ENCODE results near the gene DAPK1.
"Not testable (repeated sequence)": the region's sequence is repeated elsewhere in the genome, so short reads cannot be mapped to it uniquely, and the experiment has no call there.

DAPK1 gene

DNA sequence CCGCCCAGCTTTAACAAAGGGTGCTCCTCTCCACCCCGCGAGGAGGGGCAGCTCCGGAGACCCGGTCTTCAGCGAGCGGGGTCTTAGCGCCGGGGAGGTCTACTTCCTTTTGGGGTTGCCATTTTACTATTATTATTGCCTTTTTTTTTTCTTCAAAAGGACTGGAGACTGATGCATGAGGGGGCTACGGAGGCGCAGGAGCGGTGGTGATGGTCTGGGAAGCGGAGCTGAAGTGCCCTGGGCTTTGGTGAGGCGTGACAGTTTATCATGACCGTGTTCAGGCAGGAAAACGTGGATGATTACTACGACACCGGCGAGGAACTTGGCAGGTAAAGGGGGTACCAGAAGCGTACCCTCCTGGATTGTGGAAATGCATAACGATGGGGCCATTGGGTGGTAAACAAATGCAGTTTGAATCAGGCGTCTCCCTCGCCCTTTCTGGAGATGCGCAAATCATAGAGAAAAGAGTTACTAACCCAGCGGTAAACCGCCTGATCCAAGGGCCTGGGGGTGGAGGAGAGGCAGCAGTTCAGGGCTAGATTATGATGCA lies 1.2 kb downstream of the DAPK1 start:
- H3K4me3 ChIP-seq (ENCODE audit: low read depth in 1 of 2, low read length in 2 of 2), result peak overlapping the region; percentile 74 to 91
- peak overlapping the region; percentile 65 for H3K27ac ChIP-seq (ENCODE audit: low read length)
- H3K9me3 ChIP-seq (ENCODE audit: control insufficient read depth in 1 of 2, low read length in 2 of 2), result no peaks in the 10 kb centered on the region
- H3K4me1 ChIP-seq (ENCODE audit: control insufficient read depth in 1 of 2, insufficient read depth in 2 of 2, low read length in 2 of 2), result peaks cover 7 to 38% of the 10 kb centered on the region in 2 donors
- H3K36me3 ChIP-seq (ENCODE audit: control insufficient read depth in 1 of 2, insufficient read depth in 2 of 2, low read length in 2 of 2), result no peaks in the 10 kb centered on the region
- H3K27me3 ChIP-seq (ENCODE audit: low read depth, low read length), result no peaks in the 10 kb centered on the region

GRCh38 chr9:87499424-87500017 lies 1.9 kb downstream of the DAPK1 start:
- Histone ChIP-seq H3K4me1 (ENCODE audit: control insufficient read depth in 1 of 2, insufficient read depth in 2 of 2, low read length in 2 of 2) (peaks cover 7 to 38% of the 10 kb centered on the region in 2 donors), H3K27me3 (ENCODE audit: low read depth, low read length) (no peaks in the 10 kb centered on the region), H3K36me3 (ENCODE audit: control insufficient read depth in 1 of 2, insufficient read depth in 2 of 2, low read length in 2 of 2) (no peaks in the 10 kb centered on the region), H3K9me3 (ENCODE audit: control insufficient read depth in 1 of 2, low read length in 2 of 2) (no peaks in the 10 kb centered on the region), H3K27ac (ENCODE audit: low read length) (peak overlapping the region; percentile 65), H3K4me3 (ENCODE audit: low read depth in 1 of 2, low read length in 2 of 2) (peak overlapping the region; percentile 74 to 91)

DNA sequence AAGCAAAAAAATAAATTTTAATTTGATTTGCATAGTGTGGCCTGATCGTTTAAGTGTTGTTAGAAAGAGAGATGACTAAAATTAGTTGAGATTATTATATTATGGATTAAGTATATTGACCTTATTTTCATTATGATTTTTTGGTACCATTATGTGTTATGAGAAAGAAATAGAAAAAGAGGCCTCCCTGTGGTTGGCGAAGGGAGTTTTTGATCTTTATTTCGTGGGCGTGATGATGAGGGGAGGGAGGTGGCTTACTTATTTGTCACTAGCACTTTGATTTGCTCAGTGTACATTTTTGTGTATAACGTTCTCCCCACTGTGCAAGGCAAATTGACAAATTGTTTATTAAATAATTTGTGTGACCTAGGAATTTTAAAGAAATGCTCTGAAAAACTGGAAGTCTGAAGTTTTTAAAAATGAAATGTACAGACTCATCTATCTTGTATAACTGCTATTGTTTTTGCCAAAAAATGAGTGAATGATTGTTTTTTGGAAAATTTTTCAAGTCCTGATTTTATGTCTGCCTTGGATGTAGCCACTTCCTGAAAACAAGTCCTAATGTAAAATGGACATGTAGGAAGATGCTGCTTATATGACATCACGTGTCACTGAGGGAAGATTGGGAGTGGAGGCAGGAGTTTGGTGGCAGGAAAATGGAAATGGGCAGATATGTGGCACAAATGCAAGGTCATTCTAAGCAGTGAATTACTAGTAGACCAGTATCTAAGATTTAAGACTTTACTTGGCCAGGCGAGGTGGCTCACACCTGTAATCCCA lies 3.0 kb downstream of the DAPK1 start:
- Histone ChIP-seq H3K27ac (ENCODE audit: low read length) (no peak overlapping the region), H3K27me3 (ENCODE audit: low read depth, low read length) (no peaks in the 10 kb centered on the region), H3K36me3 (ENCODE audit: control insufficient read depth in 1 of 2, insufficient read depth in 2 of 2, low read length in 2 of 2) (no peaks in the 10 kb centered on the region), H3K4me3 (ENCODE audit: low read depth in 1 of 2, low read length in 2 of 2) (no peak overlapping the region), H3K4me1 (ENCODE audit: control insufficient read depth in 1 of 2, insufficient read depth in 2 of 2, low read length in 2 of 2) (peaks cover 7 to 38% of the 10 kb centered on the region in 2 donors), H3K9me3 (ENCODE audit: control insufficient read depth in 1 of 2, low read length in 2 of 2) (no peaks in the 10 kb centered on the region)

- H3K9me3 ChIP-seq (ENCODE audit: control insufficient read depth in 1 of 2, low read length in 2 of 2); H3K4me3 ChIP-seq (ENCODE audit: low read depth in 1 of 2, low read length in 2 of 2); H3K27me3 ChIP-seq (ENCODE audit: low read depth, low read length); H3K27ac ChIP-seq (ENCODE audit: low read length); H3K36me3 ChIP-seq (ENCODE audit: control insufficient read depth in 1 of 2, insufficient read depth in 2 of 2, low read length in 2 of 2): not testable (repeated sequence)
- peaks cover 7 to 38% of the 10 kb centered on the region in 2 donors for H3K4me1 ChIP-seq (ENCODE audit: control insufficient read depth in 1 of 2, insufficient read depth in 2 of 2, low read length in 2 of 2)
Observed at GRCh38 chr9:87501271-87501656, 3.6 kb downstream of the DAPK1 start.

GRCh38 chr9:87501806-87502205 lies 4.1 kb downstream of the DAPK1 start:
- Histone ChIP-seq H3K9me3 (ENCODE audit: control insufficient read depth in 1 of 2, low read length in 2 of 2) (no peaks in the 10 kb centered on the region), H3K36me3 (ENCODE audit: control insufficient read depth in 1 of 2, insufficient read depth in 2 of 2, low read length in 2 of 2) (no peaks in the 10 kb centered on the region), H3K27me3 (ENCODE audit: low read depth, low read length) (no peaks in the 10 kb centered on the region), H3K27ac (ENCODE audit: low read length) (no peak overlapping the region), H3K4me1 (ENCODE audit: control insufficient read depth in 1 of 2, insufficient read depth in 2 of 2, low read length in 2 of 2) (peaks cover 7 to 37% of the 10 kb centered on the region in 2 donors), H3K4me3 (ENCODE audit: low read depth in 1 of 2, low read length in 2 of 2) (no peak overlapping the region)

DNA sequence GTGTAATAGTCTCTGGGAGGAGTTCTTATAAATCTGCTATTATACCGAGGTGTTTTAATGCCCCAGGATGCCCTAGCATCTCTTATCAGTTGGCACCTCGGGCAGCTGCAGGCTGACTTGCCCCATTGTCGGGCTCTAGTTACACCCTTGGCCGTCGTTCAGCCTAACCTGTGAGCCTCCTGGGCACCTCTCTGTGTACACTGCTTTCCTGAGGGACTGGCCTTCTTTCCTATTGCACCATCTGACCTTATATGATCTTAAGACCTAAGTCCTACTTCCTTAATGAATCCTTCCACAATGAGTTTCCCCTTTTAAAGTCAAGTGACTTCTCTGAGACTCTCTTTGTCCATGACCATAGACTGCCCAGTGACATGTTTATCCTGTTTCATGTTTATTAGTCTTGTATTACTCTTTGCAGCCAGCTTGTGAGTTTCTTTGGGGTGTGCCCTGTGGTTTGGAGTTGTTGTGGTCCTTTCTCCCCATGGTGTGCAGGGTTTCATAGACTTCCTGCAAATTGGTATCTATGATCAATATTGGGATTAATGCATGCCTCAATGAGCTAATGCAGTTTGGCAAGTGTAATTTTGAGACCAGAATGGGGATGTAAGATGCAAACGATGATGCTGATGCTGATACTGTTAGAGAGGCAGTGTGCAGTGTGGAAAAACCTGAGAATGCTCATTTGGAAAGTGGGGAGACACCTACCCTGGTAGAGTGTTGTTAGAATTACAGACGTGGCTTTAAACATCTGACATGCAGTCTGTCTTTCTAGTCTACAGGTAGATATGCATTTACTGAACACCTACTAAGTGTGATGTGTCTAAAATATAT lies 4.9 kb downstream of the DAPK1 start:
- no peaks in the 10 kb centered on the region for H3K36me3 ChIP-seq (ENCODE audit: control insufficient read depth in 1 of 2, insufficient read depth in 2 of 2, low read length in 2 of 2)
- H3K27me3 ChIP-seq (ENCODE audit: low read depth, low read length), result no peaks in the 10 kb centered on the region
- H3K4me3 ChIP-seq (ENCODE audit: low read depth in 1 of 2, low read length in 2 of 2), result no peak overlapping the region
- no peak overlapping the region for H3K27ac ChIP-seq (ENCODE audit: low read length)
- H3K4me1 ChIP-seq (ENCODE audit: control insufficient read depth in 1 of 2, insufficient read depth in 2 of 2, low read length in 2 of 2), result peaks cover 7 to 33% of the 10 kb centered on the region in 2 donors
- H3K9me3 ChIP-seq (ENCODE audit: control insufficient read depth in 1 of 2, low read length in 2 of 2), result no peaks in the 10 kb centered on the region

DNA sequence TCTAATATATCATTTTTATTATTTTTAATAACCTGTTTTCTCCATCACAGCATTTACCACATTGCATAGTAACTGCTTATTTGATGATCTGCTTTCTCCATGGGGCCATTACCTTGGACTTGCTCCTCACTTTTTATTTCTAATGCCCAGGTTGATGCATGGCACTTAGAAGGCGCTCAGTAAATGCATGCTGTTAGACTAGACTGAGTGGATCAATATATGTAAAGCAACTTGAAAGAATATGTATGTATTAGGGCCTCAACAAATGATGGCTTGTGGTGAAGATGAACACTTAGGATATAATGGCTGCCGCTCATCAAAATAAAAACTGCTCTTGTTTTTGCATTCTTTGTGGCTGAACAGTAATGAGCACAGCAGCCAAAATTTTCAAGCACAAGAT lies 5.8 kb downstream of the DAPK1 start:
- no peak overlapping the region for H3K27ac ChIP-seq (ENCODE audit: low read length)
- peaks cover 7 to 33% of the 10 kb centered on the region in 2 donors for H3K4me1 ChIP-seq (ENCODE audit: control insufficient read depth in 1 of 2, insufficient read depth in 2 of 2, low read length in 2 of 2)
- H3K4me3 ChIP-seq (ENCODE audit: low read depth in 1 of 2, low read length in 2 of 2), result no peak overlapping the region
- H3K27me3 ChIP-seq (ENCODE audit: low read depth, low read length), result no peaks in the 10 kb centered on the region
- H3K36me3 ChIP-seq (ENCODE audit: control insufficient read depth in 1 of 2, insufficient read depth in 2 of 2, low read length in 2 of 2), result no peaks in the 10 kb centered on the region
- H3K9me3 ChIP-seq (ENCODE audit: control insufficient read depth in 1 of 2, low read length in 2 of 2), result no peaks in the 10 kb centered on the region

DNA sequence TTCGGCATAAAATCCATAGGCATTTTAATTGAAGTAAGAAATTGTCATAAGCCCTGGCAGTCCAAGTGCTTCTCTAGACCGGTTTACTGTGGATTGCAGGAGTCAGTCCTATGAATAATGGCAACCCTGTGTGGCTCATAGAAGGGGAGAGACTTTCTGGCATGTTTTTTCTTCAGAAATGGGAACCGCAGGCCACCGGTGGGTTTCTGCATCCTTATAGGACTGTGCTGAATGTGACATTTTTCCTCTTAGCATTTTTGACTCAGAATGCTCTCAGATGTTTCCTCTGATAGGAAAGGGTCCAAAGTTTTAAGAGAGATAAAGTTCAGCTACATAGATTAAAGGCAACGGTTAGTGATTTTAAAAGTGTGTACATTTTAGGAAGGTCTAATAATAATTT lies 6.3 kb downstream of the DAPK1 start:
- H3K9me3 ChIP-seq (ENCODE audit: control insufficient read depth in 1 of 2, low read length in 2 of 2), result no peaks in the 10 kb centered on the region
- H3K4me3 ChIP-seq (ENCODE audit: low read depth in 1 of 2, low read length in 2 of 2), result no peak overlapping the region
- peaks cover 7 to 28% of the 10 kb centered on the region in 2 donors for H3K4me1 ChIP-seq (ENCODE audit: control insufficient read depth in 1 of 2, insufficient read depth in 2 of 2, low read length in 2 of 2)
- H3K27ac ChIP-seq (ENCODE audit: low read length), result no peak overlapping the region
- no peaks in the 10 kb centered on the region for H3K36me3 ChIP-seq (ENCODE audit: control insufficient read depth in 1 of 2, insufficient read depth in 2 of 2, low read length in 2 of 2)
- no peaks in the 10 kb centered on the region for H3K27me3 ChIP-seq (ENCODE audit: low read depth, low read length)

- H3K27ac ChIP-seq (ENCODE audit: low read length), result no peak overlapping the region
- H3K4me1 ChIP-seq (ENCODE audit: control insufficient read depth in 1 of 2, insufficient read depth in 2 of 2, low read length in 2 of 2), result peaks cover 0 to 20% of the 10 kb centered on the region in 2 donors
- no peaks in the 10 kb centered on the region for H3K9me3 ChIP-seq (ENCODE audit: control insufficient read depth in 1 of 2, low read length in 2 of 2)
- H3K4me3 ChIP-seq (ENCODE audit: low read depth in 1 of 2, low read length in 2 of 2), result no peak overlapping the region
- H3K36me3 ChIP-seq (ENCODE audit: control insufficient read depth in 1 of 2, insufficient read depth in 2 of 2, low read length in 2 of 2), result no peaks in the 10 kb centered on the region
- H3K27me3 ChIP-seq (ENCODE audit: low read depth, low read length), result no peaks in the 10 kb centered on the region
Observed at GRCh38 chr9:87504938-87505337, 7.3 kb downstream of the DAPK1 start.

GRCh38 chr9:87505869-87506678 lies 8.4 kb downstream of the DAPK1 start:
- Histone ChIP-seq H3K9me3 (ENCODE audit: control insufficient read depth in 1 of 2, low read length in 2 of 2) (no peaks in the 10 kb centered on the region), H3K4me1 (ENCODE audit: control insufficient read depth in 1 of 2, insufficient read depth in 2 of 2, low read length in 2 of 2) (peaks cover 0 to 20% of the 10 kb centered on the region in 2 donors), H3K36me3 (ENCODE audit: control insufficient read depth in 1 of 2, insufficient read depth in 2 of 2, low read length in 2 of 2) (no peaks in the 10 kb centered on the region), H3K27ac (ENCODE audit: low read length) (no peak overlapping the region), H3K27me3 (ENCODE audit: low read depth, low read length) (no peaks in the 10 kb centered on the region), H3K4me3 (ENCODE audit: low read depth in 1 of 2, low read length in 2 of 2) (no peak overlapping the region)

Data from muscle layer of duodenum (tissue), 2 donors.